ENCODE results near the gene SST.

- TF ChIP-seq CTCF (conservative IDR thresholded peaks at IDR 0.05) = no peak
- TF ChIP-seq ZFX (IDR thresholded peaks at IDR 0.05) = no peak
Observed at GRCh38 chr3:187636528-187636927, 33.7 kb downstream of the SST start.
